Type B pancreatic cell (in vitro differentiated cells): ENCODE results near the gene USP10. TPM values are rescaled to one million over a fixed set of nuclear protein-coding genes. Genes with fewer than 3 reads are reported as not detected.
A peak's percentile ranks its signal among the peaks of the same experiment; 100 is the strongest.
"Not testable (repeated sequence)": the region's sequence is repeated elsewhere in the genome, so short reads cannot be mapped to it uniquely, and the experiment has no call there.

Experiments used
- DNase-seq: peaks from one replicate; pipeline ENCODE4 v3.0.0; 2021; ENCODE audit warnings: mixed read lengths; ENCODE audit not compliant: unreplicated experiment; ENCODE audit errors: extremely low spot score
- H3K27ac Mint-ChIP-seq: 2 replicates; pipeline ENCODE4 v1.8.0; 2021; ENCODE audit warnings: mild to moderate bottlenecking, mixed read lengths
- H3K27me3 Mint-ChIP-seq: 2 replicates; pipeline ENCODE4 v1.8.0; 2021; ENCODE audit warnings: mixed read lengths
- H3K36me3 Mint-ChIP-seq: 2 replicates; pipeline ENCODE4 v1.8.0; 2021; ENCODE audit warnings: mixed read lengths
- H3K4me1 Mint-ChIP-seq: one replicate; pipeline ENCODE4 v1.8.0; 2021; ENCODE audit warnings: mixed read lengths; ENCODE audit not compliant: unreplicated experiment
- H3K4me3 Mint-ChIP-seq: 2 replicates; pipeline ENCODE4 v1.8.0; 2021; ENCODE audit warnings: mild to moderate bottlenecking, mixed read lengths
- H3K9me3 Mint-ChIP-seq: 2 replicates; pipeline ENCODE4 v1.8.0; 2021; ENCODE audit warnings: mixed read lengths
- total RNA-seq: library from RNA; stranded (reverse); gene quantifications from 2 replicates; pipeline ENCODE4 v1.2.1, GENCODE V29; 2021; ENCODE audit warnings: low replicate concordance
- TF ChIP-seq, protein P1 (sequence below): fragments of 200-600 bp; sonication (generic); conservative IDR thresholded peaks from 2 replicates; pipeline ENCODE4 v1.5.0; 2021; ENCODE audit warnings: antibody characterized with exemption, mild to moderate bottlenecking

The USP10 gene
- total RNA-seq, 1 donor from 2014 or later = 110 TPM

DNA sequence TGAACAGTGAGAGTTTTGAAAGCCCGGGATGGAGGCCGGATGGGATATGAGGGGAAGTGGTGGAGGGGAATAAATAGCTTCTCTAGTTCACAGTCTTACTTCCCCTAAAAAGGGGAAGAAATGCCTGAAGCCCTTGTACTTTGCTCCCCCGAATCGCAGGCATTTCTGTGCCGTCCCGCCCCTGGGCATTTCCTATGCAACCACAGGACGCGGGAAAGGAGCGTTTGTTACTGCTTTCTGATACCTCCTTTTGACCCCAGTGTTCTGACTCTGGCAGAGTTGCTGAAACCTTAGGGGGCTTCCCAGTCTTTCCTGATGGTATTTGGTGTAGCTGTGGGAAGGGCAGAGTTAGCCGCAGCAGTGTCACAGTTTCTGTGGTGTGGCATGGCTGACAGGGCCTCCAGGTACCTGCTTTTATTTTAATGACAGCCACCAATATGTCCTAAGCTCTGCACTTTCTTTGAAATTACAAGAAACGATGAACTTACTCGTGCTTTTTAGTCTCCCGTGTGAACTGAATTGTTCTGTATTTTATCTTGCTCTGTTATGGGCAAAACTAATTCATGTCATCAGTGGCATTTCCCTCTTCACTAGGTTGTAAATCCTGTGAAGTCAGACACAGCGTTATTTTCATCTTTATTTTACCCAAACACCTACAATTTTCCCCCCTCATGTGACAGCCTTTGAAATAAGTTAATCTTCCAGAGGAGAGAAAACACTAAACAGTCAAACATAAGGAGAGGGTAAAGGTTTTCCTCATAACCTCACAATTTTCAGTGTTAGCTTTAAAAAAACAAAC lies 27.1 kb downstream of the USP10 start:
- no peaks in the 10 kb centered on the region for H3K27me3 Mint-ChIP-seq
- TF ChIP-seq, protein P1, sequence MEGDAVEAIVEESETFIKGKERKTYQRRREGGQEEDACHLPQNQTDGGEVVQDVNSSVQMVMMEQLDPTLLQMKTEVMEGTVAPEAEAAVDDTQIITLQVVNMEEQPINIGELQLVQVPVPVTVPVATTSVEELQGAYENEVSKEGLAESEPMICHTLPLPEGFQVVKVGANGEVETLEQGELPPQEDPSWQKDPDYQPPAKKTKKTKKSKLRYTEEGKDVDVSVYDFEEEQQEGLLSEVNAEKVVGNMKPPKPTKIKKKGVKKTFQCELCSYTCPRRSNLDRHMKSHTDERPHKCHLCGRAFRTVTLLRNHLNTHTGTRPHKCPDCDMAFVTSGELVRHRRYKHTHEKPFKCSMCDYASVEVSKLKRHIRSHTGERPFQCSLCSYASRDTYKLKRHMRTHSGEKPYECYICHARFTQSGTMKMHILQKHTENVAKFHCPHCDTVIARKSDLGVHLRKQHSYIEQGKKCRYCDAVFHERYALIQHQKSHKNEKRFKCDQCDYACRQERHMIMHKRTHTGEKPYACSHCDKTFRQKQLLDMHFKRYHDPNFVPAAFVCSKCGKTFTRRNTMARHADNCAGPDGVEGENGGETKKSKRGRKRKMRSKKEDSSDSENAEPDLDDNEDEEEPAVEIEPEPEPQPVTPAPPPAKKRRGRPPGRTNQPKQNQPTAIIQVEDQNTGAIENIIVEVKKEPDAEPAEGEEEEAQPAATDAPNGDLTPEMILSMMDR = no peak
- peaks cover 65% of the 10 kb centered on the region for H3K4me1 Mint-ChIP-seq
- no peaks in the 10 kb centered on the region for H3K9me3 Mint-ChIP-seq
- peak overlapping the region; percentile 82 for H3K27ac Mint-ChIP-seq
- DNase-seq = no peak
- H3K4me3 Mint-ChIP-seq = peak overlapping the region; percentile 56
- H3K36me3 Mint-ChIP-seq = peaks cover 4% of the 10 kb centered on the region

DNA sequence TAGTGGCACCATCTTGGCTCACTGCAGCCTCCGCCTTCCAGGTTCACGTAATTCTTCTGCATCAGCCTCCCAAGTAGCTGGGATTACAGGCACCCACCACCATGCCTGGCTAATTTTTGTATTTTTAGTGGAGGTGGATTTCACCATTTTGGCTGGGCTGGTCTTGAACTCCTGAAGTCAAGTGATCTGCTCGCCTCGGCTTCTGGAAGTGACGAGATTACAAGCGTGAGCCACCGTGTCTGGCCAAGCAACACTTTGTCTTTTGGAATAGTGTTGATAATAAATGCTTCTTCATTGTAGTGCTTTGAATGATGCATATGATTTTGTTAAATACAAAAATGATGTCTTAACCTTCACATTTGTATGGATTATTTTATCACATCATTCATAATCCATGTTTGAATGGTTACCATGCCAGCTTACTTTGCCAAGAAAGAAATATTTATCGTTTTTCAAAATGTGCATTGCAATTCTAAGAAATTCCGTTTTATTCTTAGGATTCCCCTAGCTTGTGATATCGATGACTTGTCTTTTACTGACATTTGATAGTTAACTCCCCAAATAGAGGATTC lies 29.1 kb downstream of the USP10 start:
- TF ChIP-seq, protein P1 = no peak
- no peaks in the 10 kb centered on the region for H3K27me3 Mint-ChIP-seq
- H3K9me3 Mint-ChIP-seq = no peaks in the 10 kb centered on the region
- no peaks in the 10 kb centered on the region for H3K36me3 Mint-ChIP-seq
- H3K4me1 Mint-ChIP-seq = peaks cover 56% of the 10 kb centered on the region
- H3K27ac Mint-ChIP-seq = peak overlapping the region; percentile 86
- no peak for DNase-seq
- no peak overlapping the region for H3K4me3 Mint-ChIP-seq

DNA sequence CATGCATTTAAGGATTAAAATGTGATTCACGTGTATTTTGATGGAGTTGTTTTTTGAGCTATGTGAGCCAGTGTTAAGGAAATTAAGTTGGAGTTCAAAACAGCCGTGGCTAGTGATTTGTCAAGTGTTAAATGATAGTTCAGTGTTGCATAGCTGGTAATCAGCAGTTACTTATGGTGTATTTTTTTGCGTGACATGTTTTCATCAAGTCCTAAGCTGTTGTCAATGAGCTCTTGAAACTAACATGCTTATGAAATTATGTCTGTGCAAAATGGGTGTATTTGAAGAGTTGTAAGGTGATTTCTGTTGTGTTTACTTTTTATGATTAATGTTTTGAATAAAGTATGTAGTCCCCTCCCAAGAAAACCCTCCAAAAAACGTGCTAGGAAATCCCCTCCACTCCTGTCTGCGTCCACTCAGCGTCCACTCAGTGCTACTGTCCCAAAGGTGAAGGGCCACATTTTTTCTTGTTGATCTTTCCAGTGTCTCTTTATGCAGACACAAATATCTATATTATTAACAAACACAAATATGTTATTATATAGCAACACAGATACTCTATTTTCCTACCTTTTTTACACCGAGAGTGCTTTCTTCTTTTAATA lies 30.0 kb downstream of the USP10 start:
- Mint-ChIP-seq H3K9me3 (no peaks in the 10 kb centered on the region), H3K4me1 (peaks cover 50% of the 10 kb centered on the region), H3K27ac (peak overlapping the region; percentile 86), H3K27me3 (no peaks in the 10 kb centered on the region), H3K4me3 (peak overlapping the region; percentile 53), H3K36me3 (no peaks in the 10 kb centered on the region)
- TF ChIP-seq, protein P1 = no peak
- no peak for DNase-seq

DNA sequence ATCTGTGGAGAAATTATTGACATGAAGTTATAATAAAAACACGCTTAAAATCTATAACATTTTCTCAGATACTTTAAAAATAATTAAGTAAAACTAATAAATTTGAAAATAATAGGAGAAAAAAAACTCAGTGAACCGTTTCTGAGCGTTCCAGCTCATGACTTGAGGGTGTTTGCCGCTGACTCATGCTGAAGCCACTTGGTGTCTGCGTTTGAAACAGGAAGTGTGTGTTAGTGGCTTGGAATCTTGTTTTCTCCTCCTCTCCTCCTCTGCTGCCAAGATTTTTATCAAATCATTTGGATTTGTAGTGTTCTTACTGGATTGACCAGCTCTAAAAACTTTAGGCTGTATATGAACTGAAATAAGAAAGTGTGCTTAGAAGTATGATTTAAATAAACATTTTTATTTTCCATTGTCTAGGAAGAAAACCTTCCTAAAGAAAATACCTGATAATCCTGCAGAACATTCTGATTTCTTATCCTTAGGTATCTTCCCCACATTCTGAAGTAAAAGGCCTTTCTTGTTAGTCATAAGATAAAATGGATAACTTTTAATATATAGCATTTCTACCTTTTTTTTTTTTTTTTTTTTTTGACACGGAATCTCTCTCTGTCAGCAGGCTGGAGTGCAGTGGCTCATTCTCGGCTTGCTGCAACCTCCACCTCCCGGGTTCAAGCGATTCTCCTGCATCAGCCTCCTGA lies 30.8 kb downstream of the USP10 start:
- DNase-seq = no peak
- peak overlapping the region; percentile 86 for H3K27ac Mint-ChIP-seq
- H3K36me3 Mint-ChIP-seq = no peaks in the 10 kb centered on the region
- no peaks in the 10 kb centered on the region for H3K27me3 Mint-ChIP-seq
- peak overlapping the region; percentile 61 for H3K4me3 Mint-ChIP-seq
- H3K9me3 Mint-ChIP-seq = no peaks in the 10 kb centered on the region
- H3K4me1 Mint-ChIP-seq = peaks cover 46% of the 10 kb centered on the region
- TF ChIP-seq, protein P1 = no peak

DNA sequence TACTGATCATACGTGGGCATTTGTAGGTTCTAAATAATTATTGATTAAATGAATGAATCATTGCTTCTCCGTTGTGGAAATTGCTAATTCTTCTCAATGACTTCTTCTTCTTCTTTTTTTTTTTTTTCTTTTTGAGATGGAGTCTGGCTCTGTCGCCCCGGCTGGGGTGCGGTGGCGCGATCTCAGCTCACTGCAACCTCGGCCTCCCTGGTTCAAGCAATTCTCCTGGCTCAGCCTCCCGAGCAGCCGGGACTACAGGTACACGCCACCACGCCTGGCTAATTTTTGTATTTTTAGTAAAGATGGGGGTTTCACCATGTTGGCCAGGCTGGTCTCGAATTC lies 32.5 kb downstream of the USP10 start:
- not testable (repeated sequence) for DNase-seq, H3K36me3 Mint-ChIP-seq, H3K9me3 Mint-ChIP-seq, H3K27ac Mint-ChIP-seq, H3K27me3 Mint-ChIP-seq, H3K4me3 Mint-ChIP-seq
- peaks cover 39% of the 10 kb centered on the region for H3K4me1 Mint-ChIP-seq
